Muscle layer of colon (tissue), 2 donors: Measurements from ENCODE around the gene RAG2.
A peak's percentile ranks its signal among the peaks of the same experiment; 100 is the strongest.
"Not testable (repeated sequence)": the region's sequence is repeated elsewhere in the genome, so short reads cannot be mapped to it uniquely, and the experiment has no call there.

Experiments used
- H3K27ac ChIP-seq: one replicate; pipeline ENCODE4 v1.7.0; 2013; ENCODE audit warnings: low read depth, mild to moderate bottlenecking, low read length, moderate library complexity
- H3K27me3 ChIP-seq, 2 donors: one replicate each; pipeline ENCODE4 v1.7.0; 2013; ENCODE audit warnings: low read length in 2 of 2, mild to moderate bottlenecking in 2 of 2; ENCODE audit not compliant: insufficient read depth in 2 of 2, control insufficient read depth in 1 of 2
- H3K36me3 ChIP-seq: one replicate; pipeline ENCODE4 v1.7.0; 2013; ENCODE audit warnings: mild to moderate bottlenecking, low read length; ENCODE audit not compliant: insufficient read depth
- H3K4me1 ChIP-seq: one replicate; pipeline ENCODE4 v1.7.0; 2013; ENCODE audit warnings: mild to moderate bottlenecking, low read length; ENCODE audit not compliant: insufficient read depth
- H3K4me3 ChIP-seq, 2 donors: one replicate each; pipeline ENCODE4 v1.7.0; 2013; ENCODE audit warnings: low read length in 2 of 2, low read depth in 1 of 2, mild to moderate bottlenecking in 1 of 2, moderate library complexity in 1 of 2
- H3K9ac ChIP-seq: one replicate; pipeline ENCODE4 v1.7.0; 2013; ENCODE audit warnings: low read length
- H3K9me3 ChIP-seq: one replicate; pipeline ENCODE4 v1.7.0; 2013; ENCODE audit warnings: mild to moderate bottlenecking, low read length
- donor health status: abdominal sarcoma.
- donor health status: Adenocarcinoma of cecum.

The RAG2 gene

DNA sequence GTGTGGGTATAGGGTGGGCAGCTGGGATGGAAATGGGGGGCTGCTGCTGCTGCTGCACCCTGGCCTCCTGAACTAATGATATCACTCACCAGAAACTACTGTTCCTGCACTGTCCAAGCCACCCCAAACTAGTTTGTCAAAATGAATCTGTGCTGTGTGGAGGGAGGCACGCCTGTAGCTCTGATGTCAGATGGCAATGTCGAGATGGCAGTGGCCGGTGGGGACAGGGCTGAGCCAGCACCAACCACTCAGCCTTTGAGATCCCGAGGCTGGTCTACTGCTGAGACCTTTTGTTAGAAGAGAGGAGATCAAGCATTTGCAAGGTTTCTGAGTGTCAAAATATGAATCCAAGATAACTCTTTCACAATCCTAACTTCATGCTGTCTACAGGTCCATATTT lies 28.9 kb downstream of the RAG2 start:
- no peak overlapping the region for H3K9ac ChIP-seq
- no peak overlapping the region for H3K4me3 ChIP-seq
- no peak overlapping the region for H3K27ac ChIP-seq
- H3K36me3 ChIP-seq, result no peaks in the 10 kb centered on the region
- H3K27me3 ChIP-seq, result no peaks in the 10 kb centered on the region
- no peaks in the 10 kb centered on the region for H3K4me1 ChIP-seq
- H3K9me3 ChIP-seq, result no peaks in the 10 kb centered on the region

DNA sequence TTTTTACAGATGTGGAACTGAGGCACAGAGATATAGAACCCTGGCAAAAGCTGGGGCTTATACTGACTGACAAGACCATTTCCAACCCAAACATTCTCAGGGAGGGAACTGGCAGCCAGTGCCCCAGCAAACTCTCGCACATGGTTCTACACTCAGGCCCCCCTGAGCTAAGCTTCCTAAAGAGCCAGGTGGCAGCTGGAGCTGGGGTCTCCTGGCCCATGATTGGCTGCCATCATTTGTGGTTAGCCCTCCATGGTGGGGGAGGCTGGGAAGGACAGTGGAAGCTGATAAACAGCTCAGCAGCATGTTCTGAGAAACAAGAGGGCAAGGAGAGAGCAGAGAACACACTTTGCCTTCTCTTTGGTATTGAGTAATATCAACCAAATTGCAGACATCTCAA lies 30.3 kb downstream of the RAG2 start, which contains the start of gene RAG1:
RAG1 (plus strand) TSS at position 314 of the 400 bp plus-strand sequence. CDS start 5,298 bp downstream, outside the sequence.
- H3K4me1 ChIP-seq, result no peaks in the 10 kb centered on the region
- H3K9ac ChIP-seq, result no peak within 1 kb of the TSS
- no peaks in the 10 kb centered on the region for H3K36me3 ChIP-seq
- no peak within 1 kb of the TSS for H3K4me3 ChIP-seq
- no peaks in the 10 kb centered on the region for H3K9me3 ChIP-seq
- no peak within 1 kb of the TSS for H3K27ac ChIP-seq
- no peaks in the 10 kb centered on the region for H3K27me3 ChIP-seq

DNA sequence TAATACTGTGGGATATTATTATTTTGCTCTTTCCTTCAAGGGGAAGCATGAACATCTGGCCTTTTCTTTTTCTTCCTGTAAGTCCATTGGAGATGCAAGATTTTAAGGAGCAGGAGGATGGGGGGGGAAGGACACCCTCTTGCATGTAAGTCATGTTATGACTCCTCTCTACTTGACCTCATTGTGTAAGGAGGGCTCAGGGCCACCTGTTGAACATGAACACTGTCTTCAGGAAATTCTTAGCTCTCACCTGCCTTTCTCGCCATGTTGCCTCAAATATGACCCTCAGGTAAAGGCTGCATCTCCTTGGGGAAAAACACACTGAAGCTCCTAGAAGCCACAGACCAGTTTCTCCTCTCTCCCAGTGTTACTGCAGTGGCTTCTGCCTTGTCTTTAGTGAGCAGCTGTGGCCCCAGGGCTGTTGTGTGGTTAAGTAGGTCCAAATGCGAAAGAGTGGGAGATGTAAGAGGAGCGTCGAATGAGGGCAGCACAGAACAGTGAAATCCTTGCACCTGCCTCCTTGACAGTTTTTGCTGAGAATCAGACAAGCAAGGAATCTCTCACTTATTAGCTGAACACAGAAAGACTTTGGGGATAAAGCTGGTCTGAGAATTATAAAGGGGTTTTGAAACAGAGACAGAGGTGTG lies 31.5 kb downstream of the RAG2 start:
- Histone ChIP-seq H3K27ac (no peak overlapping the region), H3K36me3 (no peaks in the 10 kb centered on the region), H3K4me1 (no peaks in the 10 kb centered on the region), H3K9me3 (no peaks in the 10 kb centered on the region), H3K4me3 (no peak overlapping the region), H3K27me3 (no peaks in the 10 kb centered on the region), H3K9ac (no peak overlapping the region)

DNA sequence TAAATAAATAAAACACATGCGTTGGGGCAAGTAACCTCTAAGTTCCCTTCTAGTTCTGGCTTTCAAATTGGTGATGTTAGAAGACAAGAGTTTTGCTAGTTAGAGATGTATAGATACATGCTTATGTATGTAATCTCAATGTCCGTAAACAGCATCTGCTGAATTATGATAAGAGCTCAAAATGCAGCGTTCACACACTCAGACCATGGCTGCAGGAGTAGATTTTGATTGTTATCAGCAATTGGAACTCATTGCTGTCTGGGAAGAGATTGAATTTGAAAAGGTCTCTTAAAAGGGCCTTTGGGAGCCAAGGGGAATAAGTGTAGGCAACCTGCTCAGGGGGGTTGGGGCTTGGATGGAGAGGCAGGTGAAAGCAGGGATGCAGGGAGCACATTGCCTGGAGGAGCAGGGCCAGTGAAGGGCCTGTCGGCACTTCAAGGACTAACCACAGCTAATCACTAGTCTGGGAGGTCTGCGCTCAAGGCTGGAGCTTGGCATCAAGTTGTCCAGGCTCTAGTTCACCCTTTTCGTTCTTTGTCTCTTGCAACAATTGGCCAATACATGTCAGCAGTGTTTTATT lies 32.9 kb downstream of the RAG2 start:
- Histone ChIP-seq H3K36me3 (no peaks in the 10 kb centered on the region), H3K4me1 (no peaks in the 10 kb centered on the region), H3K9me3 (no peaks in the 10 kb centered on the region), H3K27ac (no peak overlapping the region), H3K4me3 (peak overlapping the region in 1 of 2 donors; percentile 68), H3K9ac (no peak overlapping the region), H3K27me3 (no peaks in the 10 kb centered on the region)

DNA sequence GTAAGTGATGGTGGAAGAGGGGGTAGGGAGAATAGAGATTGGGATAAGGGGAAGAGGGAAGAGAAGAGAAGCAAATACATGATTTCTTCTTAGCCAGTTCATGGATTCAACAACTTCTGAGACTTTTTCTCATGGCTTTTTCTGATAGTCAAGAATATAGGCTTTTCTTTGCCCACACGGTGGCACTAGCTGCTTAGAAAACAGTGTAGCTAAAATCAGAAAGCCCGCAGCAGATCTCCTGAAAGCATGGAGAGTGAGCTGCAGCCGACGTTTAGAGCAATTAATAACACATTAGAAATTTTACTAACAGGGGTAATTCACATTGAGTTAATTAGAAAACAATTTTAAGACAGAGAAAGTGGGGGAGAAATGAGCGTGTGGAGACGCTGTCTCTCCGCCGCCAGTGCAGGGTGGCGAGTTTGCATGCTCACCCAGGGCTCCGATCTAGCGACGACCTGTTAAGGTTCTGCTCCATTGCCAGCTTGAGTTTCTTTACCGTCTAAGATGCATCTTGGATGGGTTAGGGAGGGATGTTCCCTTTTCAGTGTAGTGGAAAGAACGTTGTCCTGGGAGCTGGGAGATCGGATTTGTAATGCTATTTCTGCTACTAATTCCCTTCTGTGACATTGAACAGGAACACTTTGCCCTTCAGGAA lies 33.5 kb downstream of the RAG2 start:
- Histone ChIP-seq H3K4me1 (no peaks in the 10 kb centered on the region), H3K9me3 (no peaks in the 10 kb centered on the region), H3K4me3 (peak overlapping the region; percentile 41 to 68), H3K9ac (no peak overlapping the region), H3K36me3 (no peaks in the 10 kb centered on the region), H3K27me3 (no peaks in the 10 kb centered on the region), H3K27ac (no peak overlapping the region)

DNA sequence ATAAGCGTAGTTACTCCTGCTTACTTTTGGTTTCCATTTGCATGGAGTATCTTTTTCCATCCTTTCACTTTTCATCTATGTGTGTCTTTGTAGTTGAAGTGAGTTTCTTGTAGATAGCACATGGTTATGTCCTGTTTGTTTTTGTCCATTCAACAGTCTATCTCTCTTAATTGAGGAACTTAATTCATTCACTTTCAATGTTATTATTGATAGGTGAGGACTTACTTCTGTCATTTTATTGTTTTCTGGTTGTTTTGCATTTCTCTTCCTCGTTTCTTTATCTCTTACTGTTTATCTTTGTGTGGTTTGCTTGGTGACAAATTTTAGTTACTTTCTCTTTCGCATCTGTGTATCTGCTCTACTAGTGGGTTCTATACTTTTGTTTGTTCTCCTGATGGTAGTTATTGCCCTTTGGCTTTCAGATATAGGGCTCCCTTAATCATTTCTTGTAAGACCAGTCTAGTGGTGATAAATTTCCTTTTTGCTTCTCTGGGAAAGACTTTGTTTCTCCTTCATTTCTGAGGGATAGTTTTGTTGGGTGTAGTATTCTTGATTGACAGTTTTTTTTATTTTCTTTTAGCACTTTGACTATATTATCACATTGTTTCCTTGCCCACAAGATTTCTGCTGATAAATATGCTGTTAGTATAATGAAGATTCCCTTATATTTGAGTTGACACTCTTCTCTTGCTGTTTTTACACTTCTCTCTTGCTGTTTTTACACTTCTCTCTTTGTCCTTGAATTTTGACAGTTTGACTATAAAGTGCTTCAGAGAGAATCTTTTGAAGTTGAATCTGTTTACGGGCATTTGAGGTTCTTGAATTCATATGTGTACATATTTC lies 39.2 kb downstream of the RAG2 start:
- H3K4me3 ChIP-seq, result no peak overlapping the region
- no peaks in the 10 kb centered on the region for H3K27me3 ChIP-seq
- H3K9ac ChIP-seq, result no peak overlapping the region
- no peaks in the 10 kb centered on the region for H3K4me1 ChIP-seq
- no peaks in the 10 kb centered on the region for H3K9me3 ChIP-seq
- H3K27ac ChIP-seq, result no peak overlapping the region
- H3K36me3 ChIP-seq, result no peaks in the 10 kb centered on the region

DNA sequence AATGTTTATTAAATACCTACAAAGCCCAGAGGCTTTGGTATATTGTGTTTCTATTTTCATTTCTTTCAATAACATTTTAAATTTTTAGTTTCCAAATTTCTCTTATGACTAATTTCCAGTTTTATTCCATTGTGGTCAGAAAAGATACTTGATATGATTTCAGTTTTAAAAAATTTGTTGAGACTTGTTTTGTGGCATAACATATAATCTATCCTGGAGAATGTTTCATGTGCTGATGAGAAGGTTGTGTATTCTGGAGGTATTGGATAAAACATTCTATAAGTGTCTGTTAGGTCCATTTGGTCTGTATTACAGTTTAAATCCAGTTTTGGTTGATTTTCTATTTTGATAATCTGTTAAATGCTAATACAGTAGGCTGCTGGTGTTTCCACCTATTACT lies 40.0 kb downstream of the RAG2 start:
- Histone ChIP-seq H3K4me1 (no peaks in the 10 kb centered on the region), H3K4me3 (no peak overlapping the region), H3K9ac (no peak overlapping the region), H3K27ac (no peak overlapping the region), H3K9me3 (no peaks in the 10 kb centered on the region), H3K36me3 (no peaks in the 10 kb centered on the region), H3K27me3 (no peaks in the 10 kb centered on the region)

DNA sequence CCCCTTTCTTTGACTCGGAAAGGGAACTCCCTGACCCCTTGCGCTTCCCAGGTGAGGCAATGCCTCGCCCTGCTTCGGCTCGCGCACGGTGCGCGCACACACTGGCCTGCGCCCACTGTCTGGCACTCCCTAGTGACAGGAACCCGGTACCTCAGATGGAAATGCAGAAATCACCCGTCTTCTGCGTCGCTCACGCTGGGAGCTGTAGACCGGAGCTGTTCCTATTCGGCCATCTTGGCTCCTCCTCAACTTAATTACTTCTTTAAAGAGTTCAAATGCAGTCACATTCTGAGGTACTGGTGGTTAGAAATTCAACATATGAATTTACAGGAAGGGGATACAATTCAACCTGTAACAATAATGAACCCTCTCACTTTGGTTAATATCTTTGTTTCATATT lies 40.6 kb downstream of the RAG2 start:
- H3K27me3 ChIP-seq, H3K36me3 ChIP-seq, H3K27ac ChIP-seq: not testable (repeated sequence)

DNA sequence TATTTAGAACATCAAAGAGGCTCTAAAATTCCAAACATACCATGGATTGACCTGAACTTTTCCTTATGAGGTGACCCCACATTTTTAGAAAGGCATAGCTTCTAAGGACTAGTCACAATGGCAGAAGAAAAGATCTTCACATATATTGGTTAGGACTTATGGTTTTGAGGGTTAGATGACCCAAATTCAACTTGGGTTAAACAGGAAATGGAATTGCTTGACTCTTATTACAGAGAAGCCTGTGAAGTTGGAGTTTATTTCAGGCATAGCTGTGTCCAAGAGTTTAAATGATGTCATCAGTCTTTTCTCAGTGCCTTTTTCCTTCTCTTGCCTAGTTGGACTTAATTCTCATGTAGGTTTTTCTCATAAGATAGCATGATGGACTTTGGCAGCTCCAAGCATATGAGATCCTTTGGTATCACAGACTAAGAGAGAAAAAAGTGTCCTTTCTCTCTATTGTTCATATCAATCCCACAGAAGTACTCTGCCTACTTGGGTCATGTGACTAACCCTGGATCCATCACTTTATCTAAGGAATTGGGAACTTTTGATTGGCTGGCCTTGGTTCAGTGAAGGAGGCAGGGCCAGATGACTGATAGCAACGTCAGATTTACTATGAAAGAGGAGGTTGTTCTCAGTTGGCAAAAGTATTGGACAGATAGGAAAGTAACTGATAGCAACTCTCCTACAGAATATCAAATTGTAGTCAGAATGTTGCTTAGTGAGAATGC lies 47.5 kb downstream of the RAG2 start:
- no peaks in the 10 kb centered on the region for H3K36me3 ChIP-seq
- H3K9ac ChIP-seq, result no peak overlapping the region
- H3K4me3 ChIP-seq, result no peak overlapping the region
- no peaks in the 10 kb centered on the region for H3K9me3 ChIP-seq
- H3K27me3 ChIP-seq, result no peaks in the 10 kb centered on the region
- H3K4me1 ChIP-seq, result no peaks in the 10 kb centered on the region
- H3K27ac ChIP-seq, result no peak overlapping the region

More for the DNA sequence above, 40.6 kb downstream of the RAG2 start:
- not testable (repeated sequence) for H3K4me1 ChIP-seq, H3K4me3 ChIP-seq, H3K9me3 ChIP-seq, H3K9ac ChIP-seq
